ENCODE results near the gene TMCO5A.

DNA sequence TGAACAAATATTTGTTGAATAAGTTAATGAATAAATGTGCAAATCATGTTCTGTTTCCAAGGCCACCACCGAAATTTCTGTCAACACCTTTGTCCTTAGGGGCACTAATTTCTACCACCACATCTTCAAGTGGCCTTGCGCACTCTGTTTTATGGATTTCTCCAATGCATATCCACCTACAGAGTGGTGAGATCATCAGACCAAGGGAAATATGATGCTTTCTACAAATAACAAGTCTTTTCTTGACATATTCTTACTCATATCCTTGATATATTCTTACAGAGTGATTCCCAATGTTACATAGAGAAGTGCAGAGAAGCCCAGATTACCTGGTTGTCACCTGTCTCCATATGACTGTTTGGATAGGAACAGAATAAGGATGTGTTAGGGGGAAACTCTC lies 36.1 kb upstream of the TMCO5A start:
- TF ChIP-seq, protein P1, sequence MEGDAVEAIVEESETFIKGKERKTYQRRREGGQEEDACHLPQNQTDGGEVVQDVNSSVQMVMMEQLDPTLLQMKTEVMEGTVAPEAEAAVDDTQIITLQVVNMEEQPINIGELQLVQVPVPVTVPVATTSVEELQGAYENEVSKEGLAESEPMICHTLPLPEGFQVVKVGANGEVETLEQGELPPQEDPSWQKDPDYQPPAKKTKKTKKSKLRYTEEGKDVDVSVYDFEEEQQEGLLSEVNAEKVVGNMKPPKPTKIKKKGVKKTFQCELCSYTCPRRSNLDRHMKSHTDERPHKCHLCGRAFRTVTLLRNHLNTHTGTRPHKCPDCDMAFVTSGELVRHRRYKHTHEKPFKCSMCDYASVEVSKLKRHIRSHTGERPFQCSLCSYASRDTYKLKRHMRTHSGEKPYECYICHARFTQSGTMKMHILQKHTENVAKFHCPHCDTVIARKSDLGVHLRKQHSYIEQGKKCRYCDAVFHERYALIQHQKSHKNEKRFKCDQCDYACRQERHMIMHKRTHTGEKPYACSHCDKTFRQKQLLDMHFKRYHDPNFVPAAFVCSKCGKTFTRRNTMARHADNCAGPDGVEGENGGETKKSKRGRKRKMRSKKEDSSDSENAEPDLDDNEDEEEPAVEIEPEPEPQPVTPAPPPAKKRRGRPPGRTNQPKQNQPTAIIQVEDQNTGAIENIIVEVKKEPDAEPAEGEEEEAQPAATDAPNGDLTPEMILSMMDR (IDR thresholded peaks at IDR 0.05; ENCODE audit: low read depth, low read length) = no peak
- TF ChIP-seq EZH2phosphoT487 (IDR thresholded peaks at IDR 0.05; ENCODE audit: low read depth) = no peak
